Omental fat pad (tissue), 4 donors: ENCODE data around the gene ADGRD1. TPM values are rescaled to one million over a fixed set of nuclear protein-coding genes. Genes with fewer than 3 reads are reported as not detected.

ENCODE experiments used
- ATAC-seq: fragments of 150-250 bp; one replicate; pipeline ENCODE4 v1.9.1; 2016; ENCODE audit warnings: mild to moderate bottlenecking, moderate library complexity; ENCODE audit not compliant: low FRiP score
- DNase-seq: peaks from one replicate; pipeline ENCODE4 v3.0.0-alpha.2; 2019; ENCODE audit warnings: low spot score
- total RNA-seq, 4 donors: library from RNA; depleted of rRNA; stranded (reverse); fragments of >200 nt; gene quantifications; one replicate each; pipeline ENCODE4 v1.1.0, GENCODE V29; 2016
- TF ChIP-seq, protein P1 (sequence below), 3 donors: fragments of 450-650 bp; IDR thresholded peaks; one replicate each; pipeline ENCODE4 v1.5.1; 2016 to 2017; ENCODE audit warnings: antibody characterized with exemption in 3 of 3, mild to moderate bottlenecking in 3 of 3, moderate library complexity in 2 of 3

Gene ADGRD1
- total RNA-seq, 4 donors from 2014 or later: 34.3 to 98.6 (median 52.4) TPM

DNA sequence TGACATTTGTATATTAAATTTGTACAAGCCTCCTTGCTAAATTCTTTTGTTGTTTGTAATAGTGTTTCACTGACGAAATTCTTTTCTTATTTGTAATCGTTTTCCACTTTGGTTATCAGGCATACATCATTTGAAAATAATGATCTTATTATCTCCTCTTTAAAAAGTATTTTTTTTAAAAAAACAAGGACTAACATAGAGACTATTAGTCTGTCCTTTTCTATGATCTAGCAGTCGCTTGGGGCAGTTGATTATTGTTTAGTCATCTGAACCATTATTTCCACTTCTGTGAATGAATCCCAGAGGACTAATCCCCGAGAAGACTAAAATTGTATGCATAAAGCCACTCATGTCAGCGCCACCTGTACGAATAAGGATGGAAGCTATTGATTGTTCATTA is 11.5 kb downstream of the ADGRD1 start:
- ATAC-seq (peak; percentile 44), DNase-seq (no peak)
- TF ChIP-seq, protein P1, sequence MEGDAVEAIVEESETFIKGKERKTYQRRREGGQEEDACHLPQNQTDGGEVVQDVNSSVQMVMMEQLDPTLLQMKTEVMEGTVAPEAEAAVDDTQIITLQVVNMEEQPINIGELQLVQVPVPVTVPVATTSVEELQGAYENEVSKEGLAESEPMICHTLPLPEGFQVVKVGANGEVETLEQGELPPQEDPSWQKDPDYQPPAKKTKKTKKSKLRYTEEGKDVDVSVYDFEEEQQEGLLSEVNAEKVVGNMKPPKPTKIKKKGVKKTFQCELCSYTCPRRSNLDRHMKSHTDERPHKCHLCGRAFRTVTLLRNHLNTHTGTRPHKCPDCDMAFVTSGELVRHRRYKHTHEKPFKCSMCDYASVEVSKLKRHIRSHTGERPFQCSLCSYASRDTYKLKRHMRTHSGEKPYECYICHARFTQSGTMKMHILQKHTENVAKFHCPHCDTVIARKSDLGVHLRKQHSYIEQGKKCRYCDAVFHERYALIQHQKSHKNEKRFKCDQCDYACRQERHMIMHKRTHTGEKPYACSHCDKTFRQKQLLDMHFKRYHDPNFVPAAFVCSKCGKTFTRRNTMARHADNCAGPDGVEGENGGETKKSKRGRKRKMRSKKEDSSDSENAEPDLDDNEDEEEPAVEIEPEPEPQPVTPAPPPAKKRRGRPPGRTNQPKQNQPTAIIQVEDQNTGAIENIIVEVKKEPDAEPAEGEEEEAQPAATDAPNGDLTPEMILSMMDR (IDR thresholded peaks at IDR 0.05): no peak

GRCh38 chr12:130965668-130966067 is 12.0 kb downstream of the ADGRD1 start:
- TF ChIP-seq, protein P1 (IDR thresholded peaks at IDR 0.05): no peak
- no peak for DNase-seq
- peak; percentile 58 for ATAC-seq

GRCh38 chr12:130966443-130967030 is 12.8 kb downstream of the ADGRD1 start:
- DNase-seq (no peak), ATAC-seq (no peak)
- TF ChIP-seq, protein P1 (IDR thresholded peaks at IDR 0.05): no peak

DNA sequence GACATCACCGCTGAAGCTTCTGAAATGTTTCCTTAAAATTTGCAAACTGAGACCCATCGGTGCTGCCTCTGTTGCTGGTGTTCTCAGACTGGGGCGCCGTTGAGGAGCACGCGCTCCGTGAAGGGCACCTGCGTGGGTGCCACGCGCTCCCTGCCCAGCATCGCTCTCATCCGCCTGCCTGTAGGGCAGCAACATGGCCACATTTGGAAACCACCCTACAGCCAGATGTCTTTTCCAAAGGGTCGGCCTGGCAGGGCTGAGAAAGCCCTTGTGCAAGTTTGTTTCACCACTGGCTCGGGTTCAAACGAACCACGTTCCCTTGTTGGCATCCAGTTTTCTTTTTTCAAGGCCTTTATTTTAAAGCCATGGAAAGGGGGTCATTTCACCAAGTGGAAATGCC is 13.9 kb downstream of the ADGRD1 start:
- TF ChIP-seq, protein P1 (IDR thresholded peaks at IDR 0.05): no peak

GRCh38 chr12:130968611-130969010 is 14.9 kb downstream of the ADGRD1 start:
- DNase-seq (no peak), ATAC-seq (no peak)
- TF ChIP-seq, protein P1 (IDR thresholded peaks at IDR 0.05): no peak

More for the DNA sequence above, 13.9 kb downstream of the ADGRD1 start:
- DNase-seq (no peak), ATAC-seq (no peak)

GRCh38 chr12:130969223-130969622 is 15.5 kb downstream of the ADGRD1 start:
- ATAC-seq (no peak), DNase-seq (no peak)
- TF ChIP-seq, protein P1 (IDR thresholded peaks at IDR 0.05): no peak

DNA sequence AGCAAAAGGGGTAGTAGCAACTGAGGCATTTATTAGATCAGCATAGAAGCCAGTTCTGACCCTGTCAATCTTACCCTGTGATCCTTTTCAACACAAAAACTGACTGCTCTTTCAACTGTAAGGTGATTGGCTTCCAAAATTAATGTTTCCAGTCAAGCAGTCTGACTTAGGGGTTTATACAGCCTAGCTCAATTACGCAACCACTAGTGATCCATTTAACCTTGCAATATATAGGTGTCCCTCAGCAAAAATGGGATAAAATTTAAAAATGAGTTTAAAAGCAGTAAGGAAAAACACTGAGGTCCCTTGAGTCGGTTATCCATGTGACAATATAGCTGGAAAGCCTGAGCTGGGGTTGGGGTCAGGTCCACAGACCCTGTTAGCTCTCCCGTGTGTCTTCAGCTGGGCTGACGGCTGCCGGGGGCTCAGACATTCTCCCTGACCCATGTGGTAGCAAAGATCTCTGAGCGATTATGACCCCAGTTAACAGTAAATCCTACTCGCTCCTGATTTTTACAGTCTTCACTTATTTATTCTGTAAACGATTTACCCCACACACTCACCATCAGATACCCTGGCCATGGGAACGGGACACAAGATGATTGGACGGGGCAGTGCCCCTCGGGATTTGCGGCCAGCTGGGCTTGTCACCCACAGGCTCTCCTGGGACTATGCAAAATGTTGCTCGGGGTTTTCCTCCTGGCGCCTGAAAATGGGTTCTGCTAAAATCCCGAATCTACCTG is 16.6 kb downstream of the ADGRD1 start:
- DNase-seq: no peak
- TF ChIP-seq, protein P1 (IDR thresholded peaks at IDR 0.05): no peak
- ATAC-seq: no peak
